HTERT RPE-1 (cell line): ENCODE data around the gene USP34.
"Not testable (repeated sequence)": the region's sequence is repeated elsewhere in the genome, so short reads cannot be mapped to it uniquely, and the experiment has no call there.

Experiments used
- in situ Hi-C: fragments of 300-500 bp; cut with MboI; formaldehyde crosslinking; loops from 4 replicates; pipeline ENCODE4 v1.14.3; 2020; ENCODE audit warnings: low sequenced_read_pairs

USP34 gene

GRCh38 chr2:61465045-61465444 is 5.8 kb downstream of the USP34 start:
- in situ Hi-C loops, result no loop called here

DNA sequence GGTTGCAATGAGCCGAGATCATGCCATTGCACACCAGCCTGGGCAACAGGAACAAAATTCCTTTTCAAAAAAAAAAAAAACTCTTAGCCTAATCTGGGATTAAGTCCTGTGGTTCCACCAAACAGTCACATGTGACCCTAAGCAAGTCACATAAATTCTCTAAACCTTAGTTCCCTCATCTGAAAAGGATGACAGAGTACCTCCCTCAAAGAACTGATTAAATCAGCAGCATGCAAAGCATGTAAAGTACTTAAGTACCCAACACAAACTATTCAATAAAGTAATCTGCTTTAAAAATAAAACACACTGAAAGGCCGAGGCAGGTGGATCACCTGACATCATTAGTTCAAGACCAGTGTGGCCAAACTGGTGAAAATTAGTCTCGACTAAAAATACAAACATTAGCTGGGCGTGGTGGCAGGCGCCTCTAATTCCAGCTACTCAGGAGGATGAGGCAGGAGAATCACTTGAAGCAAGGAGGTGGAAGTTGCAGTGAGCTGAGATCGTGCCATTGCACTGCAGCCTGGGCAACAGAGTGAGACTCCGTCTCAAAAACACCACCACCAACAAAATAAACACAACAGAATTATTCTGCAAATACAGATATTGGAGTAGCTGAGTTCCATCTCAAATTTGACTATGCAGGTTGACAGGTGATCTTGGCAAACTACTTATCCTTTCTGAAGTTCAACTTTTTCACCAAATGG is 7.0 kb downstream of the USP34 start:
- in situ Hi-C loops, result no loop called here

- in situ Hi-C loops, result no loop called here
Measured at GRCh38 chr2:61461404-61461803, 9.5 kb downstream of the USP34 start.

GRCh38 chr2:61460163-61460562 is 10.7 kb downstream of the USP34 start:
- in situ Hi-C loops, result no loop called here

DNA sequence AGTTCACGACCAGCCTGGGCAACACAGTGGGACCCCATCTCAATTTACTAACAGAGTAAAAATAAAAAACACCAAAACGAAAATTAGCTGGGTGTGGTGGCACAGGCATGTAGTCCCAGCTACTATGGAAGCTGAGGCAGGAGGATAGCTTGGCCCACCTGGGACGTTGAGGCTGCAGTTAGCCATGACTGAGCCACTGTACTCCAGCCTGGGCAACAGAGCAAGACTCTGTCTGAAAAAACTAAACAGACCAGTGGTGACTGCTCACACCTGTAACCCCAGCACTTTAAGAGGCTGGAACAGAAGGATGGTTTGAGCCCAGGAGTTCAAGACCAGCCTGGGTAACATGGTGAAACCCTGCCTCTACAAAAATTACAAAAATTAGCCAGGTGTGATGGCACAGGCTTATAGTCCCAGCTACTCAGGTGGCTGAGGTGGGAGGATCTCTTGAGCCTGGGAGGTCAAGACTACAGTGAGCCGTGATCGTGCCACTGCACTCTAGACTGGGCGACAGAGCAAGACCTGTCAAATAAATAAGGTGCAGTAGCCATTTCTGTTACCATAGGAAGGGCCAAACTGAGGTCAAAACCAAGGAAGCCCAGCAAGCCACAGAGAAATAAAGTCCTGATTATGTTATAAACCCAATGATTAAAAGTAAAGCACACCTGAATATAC is 14.0 kb downstream of the USP34 start:
- in situ Hi-C loops, result no loop called here

- in situ Hi-C loops, result no loop called here
Measured at GRCh38 chr2:61456070-61456745, 14.7 kb downstream of the USP34 start.

GRCh38 chr2:61454972-61455371 is 15.9 kb downstream of the USP34 start:
- in situ Hi-C loops, result not testable (repeated sequence)

DNA sequence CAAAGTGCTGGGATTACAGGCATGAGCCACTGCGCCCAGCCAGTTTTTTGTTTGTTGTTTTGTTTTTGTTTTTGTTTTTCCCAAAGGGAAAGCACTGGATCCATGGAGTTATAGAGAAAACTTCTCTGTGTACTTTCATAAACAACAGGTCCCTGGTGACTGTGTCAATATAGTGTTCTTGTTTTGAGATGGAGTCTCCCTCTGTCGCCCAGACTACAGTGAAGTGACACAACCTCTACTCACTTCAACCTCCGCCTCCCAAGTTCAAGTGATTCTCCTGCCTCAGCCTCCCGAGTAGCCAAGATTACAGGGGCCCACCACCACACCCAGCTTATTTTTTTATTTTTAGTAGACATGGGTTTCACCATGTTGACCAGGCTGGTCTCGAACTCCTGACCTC is 16.5 kb downstream of the USP34 start:
- in situ Hi-C loops, result no loop called here

- in situ Hi-C loops, result no loop called here
Measured at GRCh38 chr2:61452392-61452791, 18.5 kb downstream of the USP34 start.

- in situ Hi-C loops, result no loop called here
Measured at GRCh38 chr2:61451178-61451577, 19.7 kb downstream of the USP34 start.

- in situ Hi-C loops, result no loop called here
Measured at GRCh38 chr2:61450144-61450543, 20.7 kb downstream of the USP34 start.

GRCh38 chr2:61448229-61448628 is 22.7 kb downstream of the USP34 start:
- in situ Hi-C loops, result no loop called here

- in situ Hi-C loops, result not testable (repeated sequence)
Measured at GRCh38 chr2:61446971-61447370, 23.9 kb downstream of the USP34 start.

- in situ Hi-C loops, result no loop called here
Measured at GRCh38 chr2:61443342-61444041, 27.4 kb downstream of the USP34 start.

DNA sequence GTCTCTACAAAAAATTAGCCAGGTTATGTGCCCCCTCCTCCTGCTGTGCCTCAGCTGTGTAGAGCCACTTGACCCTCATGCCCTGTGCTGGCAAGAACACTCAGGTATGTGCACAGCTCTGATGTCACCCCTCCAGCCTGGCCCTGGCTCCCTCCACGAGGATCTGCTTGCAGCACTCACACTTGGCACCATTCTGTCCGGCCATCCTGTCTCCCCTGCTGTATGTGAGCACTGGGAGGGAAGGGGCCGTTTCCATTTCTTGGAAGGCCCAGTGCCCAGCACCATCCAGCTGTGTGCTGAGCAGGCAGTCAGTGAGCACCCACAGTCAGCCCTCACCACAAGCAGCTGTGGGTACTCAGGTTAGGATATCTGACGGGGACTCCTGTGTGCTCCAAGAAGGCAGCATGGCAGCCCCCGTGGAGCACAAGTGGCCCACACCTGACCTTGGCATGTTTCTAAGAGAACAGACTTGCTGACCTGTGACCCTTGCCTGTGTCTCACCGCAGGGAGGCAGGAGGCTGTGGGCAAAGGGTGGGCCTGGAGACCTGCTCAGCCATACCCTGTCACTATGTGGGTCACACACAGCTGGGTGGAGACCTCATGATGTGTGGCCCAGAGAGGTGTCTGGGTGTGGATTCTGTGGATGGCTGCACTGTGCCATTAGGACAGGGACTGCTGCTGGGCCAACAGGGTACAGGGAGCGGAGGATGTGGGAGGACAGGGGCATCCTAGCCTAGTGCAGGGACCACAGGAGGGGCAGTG is 31.5 kb downstream of the USP34 start:
- in situ Hi-C loops, result no loop called here

DNA sequence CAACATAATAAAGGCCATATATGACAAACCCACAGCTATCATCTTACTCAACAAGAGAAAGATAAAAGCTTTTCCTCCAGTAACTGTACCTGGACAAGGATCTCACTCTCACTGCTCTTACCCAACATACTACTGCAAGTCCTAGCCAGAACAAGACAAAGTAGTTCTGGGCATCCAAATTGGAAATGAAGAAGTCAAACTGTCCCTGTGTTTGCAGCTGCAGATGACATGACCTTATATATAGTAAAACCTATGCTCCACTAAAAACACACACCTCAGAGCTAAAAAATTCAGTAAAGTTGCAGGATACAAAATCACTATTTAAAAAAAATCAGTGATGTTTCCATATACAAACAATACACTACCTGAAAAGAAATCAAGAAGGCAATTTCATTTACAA is 32.2 kb downstream of the USP34 start:
- in situ Hi-C loops, result no loop called here

GRCh38 chr2:61437170-61437569 is 33.7 kb downstream of the USP34 start:
- in situ Hi-C loops, result no loop called here

- in situ Hi-C loops, result no loop called here
Measured at GRCh38 chr2:61436092-61436491, 34.8 kb downstream of the USP34 start.

- in situ Hi-C loops, result no loop called here
Measured at GRCh38 chr2:61435291-61435690, 35.6 kb downstream of the USP34 start.

DNA sequence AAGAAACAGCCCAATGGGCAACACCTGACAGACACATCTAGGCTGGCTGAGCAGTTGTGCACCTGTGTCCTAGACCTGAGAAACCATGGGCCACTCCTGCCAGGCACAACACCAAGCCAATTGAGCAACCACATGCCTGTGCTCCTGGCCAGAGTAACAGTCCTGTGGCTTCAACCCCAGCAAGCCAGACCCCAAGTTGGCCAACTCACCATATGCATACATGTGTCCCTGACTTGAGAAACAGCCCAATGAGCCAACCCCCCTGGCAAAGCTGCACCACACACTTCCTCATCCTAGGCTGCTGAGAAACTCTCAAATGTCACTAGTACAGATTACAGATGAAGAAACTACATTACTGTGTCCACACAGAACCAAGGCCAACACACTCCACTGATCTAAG is 36.6 kb downstream of the USP34 start:
- in situ Hi-C loops, result no loop called here

GRCh38 chr2:61433606-61434005 is 37.3 kb downstream of the USP34 start:
- in situ Hi-C loops, result no loop called here
